WTC11 (cell line): Measurements from ENCODE around the gene FAM193B.

Experiments
- CREM ChIP-seq: sonication (generic); formaldehyde crosslinking; IDR thresholded peaks from 2 replicates; pipeline ENCODE4 v1.8.1; 2022; ENCODE audit warnings: mild to moderate bottlenecking, missing genetic modification reagents, moderate library complexity
- CTCF ChIP-seq: fragments of 200-600 bp; IDR thresholded peaks from 2 replicates; pipeline ENCODE4 v1.8.0; 2022; ENCODE audit warnings: antibody characterized with exemption
- GABPB1 ChIP-seq: sonication (generic); formaldehyde crosslinking; IDR thresholded peaks from 2 replicates; pipeline ENCODE4 v1.8.1; 2023; ENCODE audit warnings: mild to moderate bottlenecking, missing genetic modification reagents
- SP1 ChIP-seq: sonication (generic); formaldehyde crosslinking; conservative IDR thresholded peaks from 2 replicates; pipeline ENCODE4 v1.8.1; 2022; ENCODE audit warnings: missing genetic modification reagents
- TEAD1 ChIP-seq: sonication (generic); formaldehyde crosslinking; IDR thresholded peaks from 2 replicates; pipeline ENCODE4 v1.8.0; 2022; ENCODE audit warnings: mild to moderate bottlenecking, missing genetic modification reagents
- ZNF263 ChIP-seq: sonication (generic); formaldehyde crosslinking; IDR thresholded peaks from 2 replicates; pipeline ENCODE4 v1.8.1; 2022; ENCODE audit warnings: low read depth, mild to moderate bottlenecking, moderate library complexity, missing genetic modification reagents

GRCh38 chr5:177592905-177593304 lies 38.5 kb upstream of the FAM193B start:
- TF ChIP-seq GABPB1 (CRISPR knock-in tag) (no peak), CTCF (no peak), CREM (CRISPR knock-in tag) (no peak), SP1 (no peak), TEAD1 (CRISPR knock-in tag) (no peak), ZNF263 (CRISPR knock-in tag) (no peak)
